HG03439 (cell line): ENCODE measurements around the gene RABGAP1L.
"Not testable (repeated sequence)": the region's sequence is repeated elsewhere in the genome, so short reads cannot be mapped to it uniquely, and the experiment has no call there.

ENCODE experiments used
- ATAC-seq: cut with Tn5 transposase; IDR thresholded peaks from one replicate; pipeline ENCODE4 v1.9.1; 2021; ENCODE audit warnings: mild to moderate bottlenecking, moderate library complexity; ENCODE audit not compliant: unreplicated experiment

RABGAP1L gene

DNA sequence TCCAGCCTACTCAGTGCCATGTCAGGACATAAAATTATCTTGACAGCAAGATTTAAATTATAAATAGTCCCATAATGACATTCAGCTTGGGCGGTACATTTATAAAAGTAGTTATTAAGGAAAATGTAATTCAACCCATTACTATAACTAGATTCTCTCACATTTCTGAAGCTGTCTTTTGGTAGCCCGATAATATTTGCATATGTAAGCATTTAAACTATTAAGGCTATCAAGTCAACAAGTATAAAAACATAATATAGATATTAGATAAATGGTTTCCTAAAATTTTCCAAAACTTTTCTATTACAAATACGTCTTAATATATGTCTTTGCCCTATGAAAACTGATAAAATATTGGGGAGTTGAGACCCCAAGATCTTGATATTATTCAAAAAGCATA lies 266.8 kb downstream of the RABGAP1L start:
- ATAC-seq: no peak

DNA sequence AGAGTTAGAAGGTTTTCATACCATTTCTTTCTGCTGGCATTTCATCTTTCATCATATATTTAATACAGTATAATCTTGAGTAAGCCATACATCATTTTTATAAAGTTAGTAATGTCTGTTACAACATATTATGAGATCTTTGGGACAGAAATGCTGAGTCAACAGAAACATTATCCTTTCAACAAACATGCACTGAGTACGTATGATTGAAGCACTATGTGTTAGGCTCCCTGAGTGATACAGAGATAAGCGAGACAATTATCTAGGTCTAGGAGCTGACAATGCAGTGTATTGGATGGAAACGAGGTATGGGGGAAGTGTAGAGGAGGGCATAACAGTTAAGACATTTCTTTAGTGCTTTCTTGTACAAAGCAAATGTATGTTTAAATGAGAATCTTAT lies 268.7 kb downstream of the RABGAP1L start:
- ATAC-seq: no peak

DNA sequence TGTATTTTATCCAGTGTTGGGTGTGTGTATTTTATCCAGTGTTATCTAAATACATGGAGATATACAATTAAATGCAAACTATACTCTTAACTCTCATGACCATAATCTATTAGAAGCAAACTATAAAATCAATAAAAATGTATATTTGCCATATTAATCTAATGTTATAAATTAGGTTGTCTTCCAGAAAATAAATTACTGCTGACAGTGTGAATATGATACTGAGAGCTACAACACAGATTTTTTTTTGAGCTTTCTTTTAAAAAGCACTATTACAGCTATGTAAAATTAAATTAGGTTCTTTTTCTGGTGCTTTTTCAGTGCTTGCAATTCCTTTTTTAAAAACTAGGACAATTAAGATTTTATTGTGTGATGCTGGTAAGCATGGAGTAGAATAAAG lies 269.4 kb downstream of the RABGAP1L start:
- ATAC-seq: no peak

DNA sequence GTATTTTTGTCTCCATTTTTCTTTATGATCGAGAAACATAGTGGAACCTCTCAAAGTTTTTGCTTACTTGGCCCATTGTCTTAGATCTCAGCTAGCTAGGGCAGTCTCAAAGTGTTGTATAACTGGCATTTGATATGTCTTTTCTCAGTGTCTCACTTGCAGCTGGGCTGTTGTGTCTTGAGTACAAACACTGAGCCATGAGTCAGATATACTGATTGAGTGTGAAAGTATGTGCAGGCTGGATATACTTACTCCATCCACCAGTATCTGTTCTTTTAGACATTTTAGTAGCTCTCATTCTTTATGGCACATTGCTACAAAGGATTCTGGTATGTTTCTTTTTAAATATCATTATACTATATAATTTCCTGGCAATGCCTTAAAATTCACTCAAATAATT lies 274.1 kb downstream of the RABGAP1L start:
- ATAC-seq: no peak

DNA sequence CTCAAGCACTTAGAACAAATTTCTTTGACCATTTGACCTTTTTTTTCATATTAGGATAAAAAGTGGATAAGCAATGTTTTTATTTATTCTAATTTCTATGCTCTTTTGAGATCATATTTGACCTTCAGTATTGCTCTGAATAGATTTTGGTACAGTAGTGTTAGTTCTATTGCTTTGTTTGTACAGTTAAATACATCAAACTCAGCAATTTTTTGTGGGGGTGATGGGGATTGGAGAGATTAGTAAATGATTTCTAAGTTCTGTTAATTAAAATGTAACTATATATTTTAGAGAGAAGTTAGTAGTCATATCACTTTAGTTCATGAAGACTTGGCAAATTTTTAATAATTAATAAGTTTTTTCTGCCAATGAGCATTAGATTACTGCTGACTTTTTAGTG lies 286.0 kb downstream of the RABGAP1L start:
- ATAC-seq: no peak

DNA sequence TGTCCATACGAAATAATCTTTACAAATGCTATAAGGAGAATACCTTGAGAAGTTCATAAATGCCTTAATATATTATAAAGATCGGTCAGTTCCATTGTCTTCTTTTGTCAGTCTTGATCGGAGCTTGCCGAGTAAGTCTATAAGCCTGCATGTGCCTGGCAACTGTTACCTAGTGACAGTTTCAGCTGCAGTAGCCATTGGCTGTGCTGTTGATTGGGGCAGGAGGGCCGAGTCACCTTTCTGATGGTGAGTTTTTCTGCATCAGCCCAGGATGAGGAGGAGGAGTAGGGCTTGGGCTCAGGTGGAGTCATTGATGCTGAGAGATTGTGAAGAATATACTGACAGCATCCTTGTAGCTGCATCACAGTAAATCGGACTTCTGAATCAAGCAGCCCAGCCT lies 286.5 kb downstream of the RABGAP1L start:
- ATAC-seq: no peak

DNA sequence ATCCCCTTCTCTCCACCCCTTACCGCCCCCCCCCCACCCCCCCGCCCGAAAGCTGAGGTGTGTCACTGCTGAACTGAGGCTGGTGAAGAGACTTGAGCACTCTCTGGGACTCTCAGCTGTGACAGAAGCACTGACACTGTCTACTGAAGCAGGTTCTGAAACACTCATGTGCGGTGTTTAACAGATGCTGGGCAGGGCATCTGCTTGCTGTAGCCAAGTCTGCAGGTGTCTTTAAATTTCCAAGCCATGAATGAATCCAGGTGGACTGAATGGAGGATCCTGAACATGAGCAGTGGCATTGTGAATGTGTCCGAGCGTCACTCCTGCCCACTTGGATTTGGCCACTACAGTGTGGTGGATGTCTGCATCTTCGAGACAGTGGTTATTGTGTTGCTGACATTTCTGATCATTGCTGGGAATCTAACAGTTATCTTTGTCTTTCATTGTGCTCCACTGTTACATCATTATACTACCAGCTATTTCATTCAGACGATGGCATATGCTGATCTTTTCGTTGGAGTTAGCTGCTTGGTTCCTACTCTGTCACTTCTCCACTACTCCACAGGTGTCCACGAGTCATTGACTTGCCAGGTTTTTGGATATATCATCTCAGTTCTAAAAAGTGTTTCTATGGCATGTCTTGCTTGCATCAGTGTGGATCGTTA lies 288.7 kb downstream of the RABGAP1L start, which contains the start of gene GPR52:
Gene GPR52, plus strand, starts transcription at position 99 of the 665 bp plus-strand sequence. Its CDS starts 148 bp downstream, at position 247.
- ATAC-seq: no peak

DNA sequence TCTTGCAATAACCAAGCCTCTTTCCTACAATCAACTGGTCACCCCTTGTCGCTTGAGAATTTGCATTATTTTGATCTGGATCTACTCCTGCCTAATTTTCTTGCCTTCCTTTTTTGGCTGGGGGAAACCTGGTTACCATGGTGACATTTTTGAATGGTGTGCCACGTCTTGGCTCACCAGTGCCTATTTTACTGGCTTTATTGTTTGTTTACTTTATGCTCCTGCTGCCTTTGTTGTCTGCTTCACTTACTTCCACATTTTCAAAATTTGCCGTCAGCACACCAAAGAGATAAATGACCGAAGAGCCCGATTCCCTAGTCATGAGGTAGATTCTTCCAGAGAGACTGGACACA lies 289.2 kb downstream of the RABGAP1L start:
- no peak for ATAC-seq

DNA sequence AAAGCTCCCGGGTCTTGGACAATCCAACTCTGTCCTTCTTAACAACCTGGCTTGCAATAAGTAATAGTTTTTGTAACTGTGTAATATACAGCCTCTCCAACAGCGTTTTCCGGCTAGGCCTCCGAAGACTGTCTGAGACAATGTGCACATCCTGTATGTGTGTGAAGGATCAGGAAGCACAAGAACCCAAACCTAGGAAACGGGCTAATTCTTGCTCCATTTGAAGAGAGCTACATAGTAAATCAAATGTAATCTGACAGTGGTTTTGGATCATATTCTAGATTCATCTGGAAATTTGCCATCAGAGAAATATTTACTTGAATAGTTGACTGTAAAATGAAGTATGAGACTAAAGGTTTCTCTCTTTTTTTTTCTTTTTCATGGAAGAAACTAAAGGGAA lies 289.7 kb downstream of the RABGAP1L start:
- ATAC-seq: no peak

DNA sequence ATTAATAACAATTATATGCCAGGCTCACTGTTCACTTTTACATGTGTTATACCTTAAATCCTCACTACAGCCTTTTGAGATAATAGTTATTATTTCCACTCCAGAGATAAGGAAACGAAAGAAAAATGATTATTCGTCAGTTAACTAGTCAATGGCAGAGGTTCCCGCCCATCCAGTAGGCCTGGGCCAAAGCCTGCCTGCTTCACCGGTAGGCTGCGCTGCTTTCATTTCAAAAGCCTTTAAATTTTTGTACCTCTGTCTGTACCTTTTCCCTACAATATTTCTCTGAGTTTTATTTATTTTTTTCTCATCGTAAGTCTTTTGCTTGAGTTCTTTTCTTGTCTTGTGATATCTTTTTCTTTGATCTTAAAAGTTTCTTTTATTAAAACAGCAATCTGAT lies 292.1 kb downstream of the RABGAP1L start:
- no peak for ATAC-seq

DNA sequence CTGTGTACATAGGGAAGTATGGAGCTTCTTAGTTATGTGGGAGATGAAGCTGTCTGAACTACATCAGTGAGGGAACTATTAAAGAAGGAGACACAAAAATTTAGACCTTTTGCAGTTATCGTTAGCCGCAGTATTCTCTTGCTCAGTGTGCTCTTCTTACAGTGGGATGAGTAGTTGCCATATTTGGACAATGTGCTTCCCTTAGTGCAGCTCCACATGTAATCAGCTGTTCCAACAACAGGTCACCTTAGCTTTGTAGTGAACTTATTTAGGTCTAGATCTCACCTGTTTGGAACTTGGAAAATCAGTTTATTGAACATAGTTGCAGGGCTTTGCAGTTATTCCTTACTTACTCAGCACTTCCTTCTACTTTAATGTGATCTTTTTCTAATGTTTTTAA lies 306.5 kb downstream of the RABGAP1L start:
- no peak for ATAC-seq

DNA sequence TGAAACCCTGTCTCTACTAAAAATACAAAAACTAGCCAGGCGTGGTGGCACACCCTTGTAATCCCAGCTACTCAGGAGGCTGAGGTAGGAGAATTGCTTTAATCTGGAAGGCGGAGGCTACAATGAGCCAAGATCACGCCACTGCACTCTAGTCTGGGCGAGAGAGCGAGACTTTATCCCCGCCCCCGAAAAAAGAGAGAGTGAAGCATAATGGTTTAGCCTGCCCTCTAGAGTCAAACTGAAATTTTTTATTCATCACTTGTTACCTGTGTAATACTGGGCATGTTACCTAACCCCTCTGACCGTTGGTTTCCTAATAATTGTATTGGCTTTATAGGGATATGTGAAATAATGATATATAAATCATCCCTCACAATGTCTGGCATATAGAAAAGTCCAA lies 307.3 kb downstream of the RABGAP1L start:
- no peak for ATAC-seq

DNA sequence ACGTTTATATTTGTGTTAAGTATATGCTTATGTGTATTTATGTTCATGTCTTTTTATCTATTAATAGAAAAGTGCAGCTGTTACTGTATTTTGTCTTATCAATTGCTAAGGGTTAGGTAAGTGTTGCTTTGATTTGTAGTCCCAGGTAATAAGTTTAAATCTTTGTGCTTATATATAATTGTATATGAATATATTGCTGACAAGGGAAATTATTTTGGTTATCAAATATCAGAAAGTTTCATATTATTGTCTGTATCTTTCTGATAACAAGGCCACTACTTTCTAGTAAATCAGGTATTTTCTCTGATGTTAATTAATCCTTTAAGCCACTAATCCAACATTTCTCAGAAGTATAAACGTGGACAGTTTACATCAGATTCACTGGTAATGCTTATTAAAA lies 309.7 kb downstream of the RABGAP1L start:
- no peak for ATAC-seq

DNA sequence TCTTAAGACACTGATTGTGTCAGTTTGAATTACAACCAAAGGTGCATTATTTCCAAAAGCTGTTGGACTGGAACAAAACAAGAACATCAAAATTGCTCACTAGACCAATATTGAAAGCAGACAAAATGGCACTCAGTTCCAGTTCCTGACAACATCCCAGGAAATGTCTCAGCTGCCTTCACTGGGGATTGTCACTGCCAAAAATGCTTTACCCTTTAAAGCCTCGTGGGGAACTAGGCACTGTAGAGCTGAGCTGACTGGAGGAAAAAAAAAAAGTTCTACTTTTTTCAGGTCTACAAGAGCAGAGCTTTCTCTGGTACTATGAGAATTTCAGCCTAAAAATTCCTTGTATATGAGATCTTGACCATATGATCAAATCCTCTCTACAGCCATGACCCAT lies 310.4 kb downstream of the RABGAP1L start:
- no peak for ATAC-seq

DNA sequence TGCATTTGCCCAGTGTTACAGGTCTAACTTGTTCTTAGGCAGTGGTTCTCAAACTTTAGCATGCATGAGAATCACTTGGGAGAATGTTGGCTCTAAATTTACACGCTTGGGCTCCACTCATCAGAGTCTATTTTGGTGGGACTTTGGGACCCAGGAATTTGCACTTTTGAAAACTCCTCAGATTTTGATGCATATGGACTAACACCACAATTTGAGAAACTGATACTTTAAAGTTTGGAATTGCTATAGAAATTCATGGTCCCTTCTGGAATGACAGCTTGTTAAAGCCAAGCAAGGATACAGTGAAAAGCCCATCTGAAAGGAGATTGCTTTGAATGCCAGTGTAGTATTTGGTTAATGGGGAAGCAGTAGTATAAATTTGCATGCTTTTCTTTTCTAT lies 320.0 kb downstream of the RABGAP1L start:
- ATAC-seq: no peak

DNA sequence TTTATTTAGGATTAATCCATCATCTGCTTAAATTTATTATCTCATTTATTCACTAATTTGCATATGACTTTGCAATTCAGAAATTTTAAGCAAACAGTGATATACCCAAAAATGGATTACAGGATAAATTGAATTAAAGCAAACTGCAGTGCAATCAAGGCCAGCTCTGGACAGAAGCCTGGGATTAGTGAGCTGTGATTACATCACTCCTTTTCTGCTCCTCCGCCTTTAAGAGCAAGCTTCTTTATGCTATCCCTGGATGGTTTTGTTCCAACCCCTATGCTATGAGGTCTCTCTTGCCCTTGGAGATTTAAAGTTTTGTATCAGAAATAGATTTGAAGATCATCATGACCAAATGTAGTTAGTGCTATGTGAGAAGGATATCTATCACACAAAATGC lies 321.0 kb downstream of the RABGAP1L start:
- no peak for ATAC-seq

DNA sequence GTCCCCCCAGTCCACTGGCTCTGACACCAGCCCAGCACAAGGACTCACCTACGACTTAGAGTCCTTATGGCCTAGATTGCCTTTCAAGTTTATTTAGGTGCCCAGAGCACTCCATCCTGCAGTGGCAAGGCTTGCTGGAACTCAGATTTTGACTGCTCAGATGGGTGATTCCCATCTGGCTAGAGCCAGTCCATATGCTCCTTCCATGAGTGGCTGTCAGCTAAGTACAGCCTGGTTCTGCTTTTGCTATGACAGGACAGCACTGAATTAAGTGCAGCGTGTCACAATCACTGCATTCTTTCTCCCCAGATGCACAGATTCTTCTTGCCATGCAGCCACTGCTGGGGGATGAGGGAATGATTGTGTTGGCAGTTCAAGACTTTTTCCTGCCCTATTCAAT lies 332.3 kb downstream of the RABGAP1L start:
- ATAC-seq: no peak

DNA sequence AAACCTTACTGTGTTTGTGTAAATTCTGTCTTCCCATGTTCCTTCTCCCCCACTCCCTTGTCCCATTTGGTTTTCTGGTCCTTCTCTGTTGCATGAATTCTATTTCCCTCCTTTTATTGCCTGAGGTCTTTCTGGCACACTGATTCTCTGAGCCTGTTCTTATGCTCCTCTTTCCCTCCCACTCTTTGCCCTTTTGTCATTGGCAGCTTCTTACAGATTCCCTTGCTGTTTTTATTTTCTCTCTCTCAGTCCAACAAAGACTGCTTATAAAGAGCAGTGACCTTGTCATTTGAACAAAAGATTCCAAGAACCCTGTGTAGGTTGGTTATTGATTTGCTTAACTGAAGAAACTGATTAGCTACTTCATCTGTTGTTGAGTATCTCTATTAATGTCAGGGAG lies 338.2 kb downstream of the RABGAP1L start:
- no peak for ATAC-seq

DNA sequence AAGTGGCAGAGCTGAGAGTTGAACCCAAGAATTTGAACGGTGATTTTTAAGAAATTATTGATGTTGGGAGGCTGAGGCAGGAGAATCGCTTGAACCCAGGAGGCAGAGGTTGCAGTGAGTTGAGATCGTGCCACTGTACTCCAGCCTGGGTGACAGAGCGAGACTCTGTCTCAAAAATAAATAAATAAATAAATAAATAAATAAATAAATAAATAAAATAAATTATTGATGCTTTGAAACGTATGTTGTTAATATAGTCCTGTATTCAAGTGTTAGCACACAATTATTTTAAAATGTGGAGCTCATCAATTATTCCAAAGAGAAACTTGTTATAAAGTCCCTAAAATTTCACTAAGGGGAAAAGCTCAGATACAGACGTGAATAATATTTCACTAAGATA lies 357.4 kb downstream of the RABGAP1L start:
- not testable (repeated sequence) for ATAC-seq

DNA sequence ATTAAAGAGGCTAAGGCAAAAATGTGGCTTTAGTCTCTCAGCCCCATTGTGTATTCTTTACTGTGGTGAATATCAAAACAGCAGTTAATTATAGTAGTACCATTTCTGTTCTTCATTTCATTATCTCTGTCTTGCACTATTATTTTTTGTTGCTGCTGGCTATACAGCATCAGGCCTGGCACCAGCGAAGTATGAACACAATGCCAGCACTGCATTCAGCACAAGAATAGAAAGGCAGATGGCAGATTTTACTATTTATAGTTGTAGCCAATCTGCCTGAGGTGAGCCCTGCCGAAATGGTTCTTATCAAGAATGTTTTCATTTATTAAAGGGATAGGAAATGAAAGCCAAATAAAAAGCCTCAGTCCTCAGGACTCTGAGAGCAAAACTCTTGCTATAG lies 360.5 kb downstream of the RABGAP1L start:
- ATAC-seq: no peak

DNA sequence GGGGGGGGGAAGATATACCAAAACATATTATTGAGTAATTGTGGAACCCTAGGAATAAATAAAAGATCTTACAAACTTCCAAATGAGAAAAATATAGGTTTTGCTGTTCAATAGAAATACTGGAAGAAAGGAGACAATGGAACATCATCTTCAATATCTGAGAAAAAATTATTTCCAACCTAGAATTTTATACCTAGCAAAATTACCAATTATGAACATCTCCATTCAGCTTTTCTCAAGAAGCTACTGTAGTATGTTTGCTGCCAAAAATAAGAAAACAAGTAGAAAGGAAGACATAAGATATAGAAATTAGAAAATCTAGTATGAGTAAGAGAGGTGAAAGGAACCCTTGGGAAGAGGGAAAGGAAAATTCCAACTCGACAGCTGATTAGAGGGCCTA lies 372.4 kb downstream of the RABGAP1L start:
- ATAC-seq: no peak

DNA sequence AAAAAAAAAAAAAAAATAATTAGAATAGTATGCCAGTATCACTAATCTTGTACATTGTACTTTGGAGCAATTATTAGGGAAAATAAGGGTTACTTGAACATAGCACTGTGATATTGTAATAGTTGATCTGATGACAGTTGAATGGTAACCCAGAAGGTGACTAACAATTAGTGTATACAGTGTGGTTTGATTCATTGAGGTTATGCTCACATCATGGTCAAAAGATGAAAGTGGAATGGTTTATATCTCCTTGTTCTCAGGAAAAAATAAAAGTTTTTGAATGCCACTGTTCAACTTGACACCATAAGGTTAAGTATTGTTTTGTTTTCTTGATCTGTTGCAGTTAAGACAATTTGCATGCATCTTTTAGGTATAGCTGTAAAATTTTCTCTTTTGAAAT lies 375.5 kb downstream of the RABGAP1L start:
- ATAC-seq: no peak

DNA sequence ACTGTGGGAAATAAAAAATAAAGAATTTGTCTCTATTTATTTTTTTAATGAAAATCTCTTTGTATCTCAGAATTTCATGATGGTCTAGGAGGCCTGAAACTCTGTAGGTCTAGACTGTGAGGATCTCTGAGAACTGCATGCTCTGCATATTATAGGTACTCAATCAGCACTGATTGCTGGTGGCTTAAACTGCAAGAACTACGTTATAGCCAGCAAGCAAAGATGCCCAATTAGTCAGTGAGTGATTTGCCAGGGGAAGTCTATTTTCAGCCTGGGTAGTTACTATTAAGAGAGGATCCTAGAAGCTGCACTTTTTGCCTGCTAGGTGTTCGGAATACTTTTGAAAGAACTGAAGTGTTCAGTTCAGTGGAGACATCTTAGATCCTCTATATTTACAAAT lies 375.9 kb downstream of the RABGAP1L start:
- no peak for ATAC-seq
